Measurements from ENCODE around the gene CAB39.

Gene CAB39

DNA sequence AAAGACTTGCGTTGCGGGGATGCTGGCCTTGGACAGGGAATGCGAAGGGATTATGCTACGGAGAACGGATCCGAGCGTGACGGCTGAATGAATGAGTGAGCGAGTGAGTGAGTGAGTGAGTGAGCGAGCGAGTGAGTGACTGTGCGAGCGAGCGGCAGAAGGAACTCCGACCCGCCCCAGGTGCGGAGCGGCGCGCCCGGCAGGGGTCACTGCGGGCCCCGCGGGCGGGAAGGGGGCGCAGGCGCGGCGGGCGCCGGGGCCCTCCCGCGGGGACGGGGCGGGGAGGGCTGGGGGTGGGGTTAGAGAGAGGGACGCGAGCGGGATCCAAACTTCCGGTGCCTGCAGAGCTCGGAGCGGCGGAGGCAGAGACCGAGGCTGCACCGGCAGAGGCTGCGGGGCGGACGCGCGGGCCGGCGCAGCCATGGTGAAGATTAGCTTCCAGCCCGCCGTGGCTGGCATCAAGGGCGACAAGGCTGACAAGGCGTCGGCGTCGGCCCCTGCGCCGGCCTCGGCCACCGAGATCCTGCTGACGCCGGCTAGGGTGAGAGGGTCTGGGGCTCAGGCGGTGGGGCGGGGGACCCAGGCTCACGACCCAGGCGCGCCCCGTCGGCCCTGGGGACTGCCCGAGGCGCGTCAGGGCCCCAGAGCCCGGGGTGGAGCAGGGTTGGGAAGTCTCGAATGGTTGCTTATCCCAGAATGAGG is 152.1 kb downstream of the CAB39 start, which contains the start of gene ITM2C:
ITM2C (plus strand) TSS at position 338 of the 702 bp plus-strand sequence; CDS start at position 422, 84 bp downstream.
- DNase-seq: peak in 1 of 2 experiments; percentile 54

DNA sequence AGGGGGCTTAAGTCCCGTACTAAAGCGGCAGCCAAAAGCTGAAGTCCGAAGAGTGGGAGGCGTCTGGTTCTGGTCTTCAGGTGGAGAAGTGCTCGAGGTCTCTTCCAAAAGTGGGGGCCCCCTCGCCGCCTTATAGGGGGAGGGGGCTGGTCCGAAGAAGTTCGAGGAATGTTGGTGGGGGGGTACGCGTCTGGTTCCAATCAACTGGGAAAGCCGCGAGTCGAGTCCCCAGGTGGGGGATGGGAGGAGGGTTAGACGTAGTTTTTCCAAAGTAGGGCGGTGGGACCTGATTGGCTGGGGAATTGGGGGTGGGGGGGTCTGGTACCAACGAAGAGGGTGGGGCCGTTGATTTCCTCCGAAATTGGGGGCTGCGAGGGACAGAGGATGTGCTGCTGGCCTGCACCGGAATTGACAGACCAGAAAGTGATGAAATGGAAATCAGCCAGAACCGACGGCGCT is 152.7 kb downstream of the CAB39 start:
- no peak for DNase-seq

DNA sequence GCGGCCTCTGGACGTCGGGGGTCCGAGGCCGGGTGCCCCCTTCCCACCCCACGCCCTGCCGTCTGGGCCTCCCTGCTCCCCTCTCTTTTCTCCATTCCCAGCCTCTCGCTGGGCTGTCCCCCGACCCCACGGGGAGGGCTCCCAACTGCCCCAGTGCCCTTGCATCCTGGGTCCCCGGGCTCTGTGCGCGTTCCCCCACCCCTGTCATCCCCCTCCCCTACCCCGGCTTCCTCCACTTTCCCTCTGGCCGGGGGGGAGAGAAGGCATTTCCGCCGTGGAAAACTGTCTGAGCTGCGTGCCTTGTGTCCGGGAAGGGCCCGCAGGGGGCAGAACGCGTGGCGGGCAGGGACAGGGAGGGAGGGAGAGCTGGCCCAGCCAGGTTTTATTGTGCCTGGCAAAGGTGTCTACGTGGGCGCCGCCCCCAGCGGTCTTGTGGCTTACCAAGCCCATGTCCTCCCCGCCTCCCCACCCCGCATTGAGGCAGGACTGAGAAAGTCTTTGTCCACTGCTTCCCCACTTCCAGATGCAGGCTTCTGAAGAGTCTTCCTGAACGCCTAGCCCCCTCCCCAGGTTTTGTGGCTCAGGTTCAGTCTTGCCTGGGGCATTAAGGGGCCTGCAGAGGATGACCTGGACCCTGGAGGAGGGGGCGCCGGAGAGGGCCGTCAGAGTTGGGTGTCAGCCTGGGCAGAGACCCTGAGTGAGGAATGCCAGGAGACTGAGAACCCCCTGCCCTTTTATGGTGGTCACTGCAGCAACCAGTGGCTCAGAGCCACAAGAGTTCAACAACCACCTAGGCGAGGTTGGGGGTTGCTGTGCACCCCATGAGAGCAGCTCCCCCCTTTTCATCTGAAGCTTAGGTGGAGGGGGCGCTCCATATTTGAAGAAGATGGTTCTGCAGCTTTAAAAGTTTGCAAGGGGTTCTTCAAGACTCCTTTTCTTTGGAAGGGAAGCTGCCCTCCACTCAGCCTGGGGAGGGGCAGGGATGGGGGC is 153.4 kb downstream of the CAB39 start:
- DNase-seq: no peak

- DNase-seq: no peak
These were observed 154.3 kb downstream of the CAB39 start for GRCh38 chr2:230866756-230867523.

DNA sequence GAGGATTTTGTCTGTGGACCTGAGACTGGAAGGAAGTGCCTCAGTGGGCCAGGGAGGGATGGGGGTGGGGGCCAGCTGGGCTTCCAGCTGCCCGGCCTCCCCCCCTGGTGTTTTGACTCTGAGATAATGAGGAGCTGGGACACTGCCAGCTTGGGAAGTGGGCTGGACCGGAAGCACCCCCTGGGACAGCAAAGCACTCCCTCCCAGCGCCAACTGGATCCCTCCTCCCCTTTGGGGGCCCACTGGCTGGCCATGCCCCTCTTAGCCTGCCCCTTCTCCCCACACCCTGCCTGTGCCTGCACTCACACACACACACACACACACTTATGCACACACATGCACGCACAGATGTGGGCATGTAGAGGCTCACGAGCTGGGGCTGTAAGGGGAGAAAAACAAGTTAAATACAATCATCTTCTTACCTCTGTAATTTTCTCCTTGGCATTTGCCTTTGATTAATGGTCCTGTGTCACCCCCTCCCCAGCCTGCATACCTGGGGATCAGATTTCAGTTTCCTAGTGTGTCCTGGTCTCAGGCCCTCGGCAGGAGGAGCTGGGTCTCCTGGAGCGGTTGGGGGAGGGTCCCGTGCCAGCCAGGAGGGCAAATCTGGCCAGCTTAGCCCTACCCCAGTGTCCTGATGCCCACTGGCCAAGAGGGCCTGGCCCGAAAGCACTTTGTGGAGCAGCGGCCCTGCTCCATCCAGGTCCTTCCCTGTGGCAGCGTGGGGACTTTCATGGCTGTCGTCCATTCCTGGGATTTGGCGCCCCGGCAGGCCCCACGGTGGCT is 155.7 kb downstream of the CAB39 start:
- no peak for DNase-seq

DNA sequence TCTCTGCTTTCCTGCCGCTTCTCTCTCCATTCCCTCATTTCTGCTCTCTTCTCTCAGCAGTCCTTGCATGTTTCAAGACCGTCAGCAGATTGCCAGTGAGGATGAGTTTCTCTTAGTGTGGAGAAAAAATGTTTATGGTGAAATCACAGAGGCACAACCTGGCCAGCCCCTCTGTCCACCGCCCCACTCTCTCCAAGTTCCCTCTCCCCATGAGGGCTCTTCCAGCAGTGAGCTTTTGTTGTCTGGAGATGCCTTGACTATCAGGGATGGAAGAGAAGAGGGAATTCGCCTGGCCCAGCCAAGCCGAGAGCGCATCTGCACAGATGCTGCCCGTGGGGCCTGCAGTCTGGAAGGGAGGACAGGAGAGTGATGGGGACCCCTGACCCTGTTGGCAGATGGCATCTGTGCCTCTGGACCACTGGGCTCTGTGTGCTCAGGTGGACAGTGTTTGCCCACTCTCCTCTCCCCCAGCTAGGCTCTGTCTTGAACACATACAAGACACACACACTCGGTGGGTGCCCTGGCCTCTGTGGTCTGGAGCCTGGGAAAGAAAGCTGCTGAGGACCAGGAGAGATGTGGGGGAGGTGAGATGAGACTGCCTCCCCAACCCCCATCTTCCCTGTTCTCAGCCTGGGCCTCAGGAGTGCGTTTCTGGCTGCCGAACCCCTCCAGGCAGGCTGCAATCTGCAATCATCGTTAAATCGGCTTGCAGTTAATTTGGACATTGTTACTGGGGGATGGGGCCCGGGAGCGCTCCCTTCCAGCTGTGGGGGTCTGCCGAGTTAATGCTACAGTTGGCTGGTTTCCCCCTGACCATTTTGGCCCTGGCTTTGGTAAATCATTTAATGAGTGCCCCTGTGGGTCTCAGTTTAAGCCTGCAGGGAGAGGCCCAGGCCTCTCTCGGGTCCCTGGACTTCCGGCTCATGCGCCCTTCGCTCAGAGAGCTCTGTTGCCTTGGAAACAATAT is 156.6 kb downstream of the CAB39 start:
- DNase-seq: no peak

- DNase-seq: no peak
These were observed 157.4 kb downstream of the CAB39 start for GRCh38 chr2:230869914-230870543.
